HG03520 (cell line): Measurements from ENCODE around the gene TNFRSF4.

ENCODE experiments used
- ATAC-seq: cut with Tn5 transposase; IDR thresholded peaks from one replicate; pipeline ENCODE4 v1.9.1; 2021; ENCODE audit warnings: mild to moderate bottlenecking, moderate library complexity; ENCODE audit not compliant: unreplicated experiment

TNFRSF4 gene

DNA sequence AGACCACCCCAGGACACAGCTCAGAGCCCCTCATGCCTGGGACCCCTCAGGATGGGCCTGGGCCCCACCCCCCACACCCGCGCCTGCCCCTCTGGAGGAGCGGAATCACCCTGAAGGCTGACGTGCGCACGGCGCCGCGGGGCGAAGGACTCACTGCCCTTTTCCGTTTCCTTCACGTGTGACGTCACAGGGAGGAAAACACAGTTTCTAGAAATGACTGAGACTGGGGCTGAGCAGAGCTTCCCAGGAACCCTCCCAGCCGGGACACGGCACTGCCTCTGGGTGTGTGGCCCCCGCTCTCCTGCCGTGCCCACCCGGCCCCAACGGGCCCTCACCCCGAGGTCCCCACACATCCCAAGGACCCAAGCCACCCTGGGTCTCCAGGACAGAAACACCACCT is 5.4 kb upstream of the TNFRSF4 start:
- no peak for ATAC-seq

DNA sequence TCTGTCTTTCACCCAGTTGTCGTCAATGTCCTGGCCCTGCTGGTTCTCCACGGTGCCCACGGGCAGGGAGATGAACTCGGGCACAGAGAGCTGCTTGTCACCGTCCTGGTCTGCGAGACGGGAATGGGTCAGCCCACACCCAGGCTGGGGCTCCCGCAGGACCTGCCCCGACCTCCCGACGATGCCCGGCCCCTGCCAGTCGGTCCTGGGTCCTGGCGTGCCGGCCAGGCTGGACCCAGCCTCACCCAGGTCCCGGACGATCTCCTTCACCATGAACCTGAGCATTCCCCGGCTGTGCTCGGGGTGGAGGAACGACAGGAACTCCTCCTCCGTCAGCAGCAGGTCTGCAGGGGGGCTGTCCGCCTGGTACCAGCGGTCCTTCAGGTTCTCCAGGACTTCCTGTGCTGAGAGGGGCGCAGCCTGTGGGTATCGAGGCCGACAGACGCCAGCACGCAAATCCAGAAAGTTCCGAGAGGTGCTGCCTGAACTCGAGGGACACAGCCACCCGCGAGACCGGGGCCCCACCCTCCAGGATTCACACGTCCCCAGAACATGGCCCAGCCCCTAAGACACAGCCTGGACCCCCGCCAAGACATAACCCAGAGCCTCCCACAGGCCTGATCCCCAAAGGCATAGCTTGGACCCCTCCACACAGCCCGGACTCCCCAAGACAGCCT is 4.7 kb upstream of the TNFRSF4 start:
- no peak for ATAC-seq

DNA sequence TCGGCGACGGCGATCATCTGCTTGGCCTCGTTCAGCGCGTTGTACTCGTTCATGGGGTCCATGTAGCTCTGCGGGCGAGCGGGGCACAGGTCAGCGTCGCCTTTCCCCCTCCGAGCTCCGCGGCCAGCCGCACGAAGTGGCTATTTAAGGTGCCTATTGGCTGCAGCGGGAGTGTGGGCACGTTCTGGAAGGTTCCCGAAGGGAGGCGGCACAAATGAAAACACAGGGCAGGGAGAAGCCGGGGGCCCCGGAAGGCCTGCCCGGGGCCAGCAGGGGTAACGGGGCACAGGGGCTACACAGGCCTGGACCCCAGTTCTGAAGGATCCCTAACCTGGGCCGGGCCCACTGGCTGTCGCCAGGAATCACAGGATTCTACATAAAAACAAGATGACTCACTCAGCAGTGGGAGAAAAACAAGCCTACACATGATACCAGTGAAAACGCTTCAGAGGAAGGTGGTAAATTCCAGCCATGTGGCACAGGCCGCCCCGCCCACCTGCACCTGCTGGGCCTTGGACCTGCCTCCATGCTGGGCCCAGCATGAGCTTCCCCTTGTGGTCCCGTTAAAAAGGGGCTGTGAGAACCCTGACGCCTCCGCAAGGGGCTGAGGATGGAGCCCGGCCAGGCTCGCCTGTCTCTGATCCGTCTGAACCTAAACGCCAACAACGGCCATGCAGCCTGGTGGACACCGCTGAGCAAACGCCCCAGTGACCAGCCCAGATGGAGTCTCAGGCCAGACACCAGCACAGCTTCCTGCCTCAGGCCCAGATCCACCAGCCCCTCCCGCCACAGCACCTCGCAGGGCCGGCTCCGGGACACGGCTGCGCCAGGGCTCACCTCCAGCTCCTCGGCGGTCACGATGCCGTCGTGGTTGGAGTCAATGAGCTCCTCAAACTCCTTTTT is 3.9 kb upstream of the TNFRSF4 start:
- no peak for ATAC-seq

DNA sequence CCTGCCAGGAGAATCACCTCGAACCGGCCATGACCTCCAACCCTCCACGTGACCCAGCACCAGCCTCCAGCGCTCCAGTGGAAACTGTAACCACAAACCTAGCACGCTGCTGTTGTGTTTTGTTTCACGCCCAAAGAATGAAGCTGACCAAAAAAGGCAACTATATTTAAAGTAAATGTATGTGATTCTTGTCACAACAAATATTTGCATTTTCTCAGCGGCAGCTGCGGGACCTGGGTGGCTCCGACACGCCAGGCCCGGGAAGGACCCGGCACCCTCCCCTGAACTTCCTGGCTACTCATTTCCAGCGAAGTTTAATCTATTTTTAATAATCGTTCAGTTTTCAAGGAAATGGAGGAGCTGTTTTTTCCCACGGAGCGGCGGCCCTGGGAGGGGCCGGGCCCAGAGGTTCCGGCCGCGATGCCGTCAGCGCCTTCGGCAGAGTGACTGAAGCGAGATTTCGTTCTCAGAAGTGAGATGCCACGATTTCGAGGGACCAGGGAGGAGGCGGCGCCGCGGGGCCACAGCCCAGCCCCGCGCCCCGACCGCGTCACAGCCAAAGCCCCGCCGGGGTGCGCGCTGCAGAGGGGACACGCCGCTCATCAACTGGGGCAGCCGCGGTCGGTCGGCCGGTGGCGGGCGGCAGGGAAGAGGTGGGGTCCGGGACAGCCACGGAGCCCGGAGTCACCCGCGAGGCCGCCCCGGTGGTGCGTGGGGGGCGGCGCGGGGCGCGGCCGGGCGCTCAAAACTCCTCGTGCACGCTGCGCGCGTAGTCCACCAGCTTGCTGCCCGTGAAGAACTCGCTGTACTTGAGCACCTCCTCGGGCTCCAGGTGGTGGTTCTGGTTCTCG is 3.0 kb upstream of the TNFRSF4 start:
- no peak for ATAC-seq

DNA sequence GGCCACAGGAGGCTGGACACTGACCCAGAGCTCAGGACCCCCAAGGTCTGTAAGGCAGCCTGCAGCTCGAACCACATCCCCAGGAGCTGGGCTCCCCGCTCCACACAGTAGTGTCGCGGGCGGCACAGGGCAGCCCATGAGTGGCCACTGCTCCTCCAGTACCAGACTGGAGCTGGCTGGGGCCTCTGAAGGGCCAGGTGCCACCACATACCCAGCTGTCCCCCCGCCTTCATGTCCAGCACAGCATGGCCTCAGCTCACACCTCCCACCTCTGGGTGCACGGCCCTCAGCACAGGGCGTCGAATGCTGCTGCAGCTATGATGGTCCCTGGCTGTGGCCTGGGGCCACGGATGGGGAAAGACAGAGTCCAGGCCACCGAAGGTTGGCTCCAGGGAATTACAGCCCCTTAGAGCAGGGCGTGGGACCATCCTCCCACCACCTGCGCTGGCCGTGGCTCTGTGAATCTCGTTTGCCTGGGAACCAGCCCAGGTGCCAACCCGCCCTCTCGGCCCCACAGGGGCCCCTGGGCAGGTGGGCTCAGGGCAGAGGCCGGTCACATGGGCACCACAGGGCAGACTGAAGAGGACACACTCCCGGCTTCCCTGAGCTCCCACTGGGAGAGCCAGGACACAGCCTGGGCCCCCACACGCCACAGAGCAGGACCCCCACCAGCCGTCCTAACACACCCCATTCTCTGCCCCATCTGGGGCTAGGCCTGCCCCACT is 2.1 kb upstream of the TNFRSF4 start:
- no peak for ATAC-seq

DNA sequence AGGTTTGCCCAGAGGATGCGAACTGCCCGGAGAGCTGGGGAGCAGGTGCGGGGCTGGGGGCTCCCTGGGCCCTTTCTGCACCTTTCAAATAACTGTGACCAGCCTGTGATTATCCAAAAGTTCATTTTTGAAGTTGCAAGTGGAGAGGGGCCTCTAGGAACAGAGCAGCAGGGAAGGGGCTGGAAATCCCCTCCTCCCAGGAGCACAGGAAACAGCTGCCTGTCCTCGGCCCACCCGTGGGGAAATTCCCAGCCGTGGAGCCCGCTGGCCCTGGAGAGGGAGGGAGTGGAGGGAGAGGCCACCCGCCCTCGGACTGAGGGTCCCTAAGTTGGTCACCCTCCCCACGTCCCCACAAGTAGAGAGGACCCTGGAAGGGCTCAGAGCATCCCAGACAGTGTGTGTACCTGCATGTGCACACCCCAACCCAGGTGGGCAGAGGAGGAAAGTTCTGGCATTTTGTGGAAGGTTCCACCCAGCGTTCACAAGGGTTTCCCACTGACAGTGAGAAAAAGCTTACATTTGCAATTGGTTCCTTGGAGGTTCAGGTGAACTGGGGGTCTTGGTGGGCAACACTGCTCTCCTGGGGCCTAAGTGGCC is 1.2 kb upstream of the TNFRSF4 start:
- no peak for ATAC-seq

DNA sequence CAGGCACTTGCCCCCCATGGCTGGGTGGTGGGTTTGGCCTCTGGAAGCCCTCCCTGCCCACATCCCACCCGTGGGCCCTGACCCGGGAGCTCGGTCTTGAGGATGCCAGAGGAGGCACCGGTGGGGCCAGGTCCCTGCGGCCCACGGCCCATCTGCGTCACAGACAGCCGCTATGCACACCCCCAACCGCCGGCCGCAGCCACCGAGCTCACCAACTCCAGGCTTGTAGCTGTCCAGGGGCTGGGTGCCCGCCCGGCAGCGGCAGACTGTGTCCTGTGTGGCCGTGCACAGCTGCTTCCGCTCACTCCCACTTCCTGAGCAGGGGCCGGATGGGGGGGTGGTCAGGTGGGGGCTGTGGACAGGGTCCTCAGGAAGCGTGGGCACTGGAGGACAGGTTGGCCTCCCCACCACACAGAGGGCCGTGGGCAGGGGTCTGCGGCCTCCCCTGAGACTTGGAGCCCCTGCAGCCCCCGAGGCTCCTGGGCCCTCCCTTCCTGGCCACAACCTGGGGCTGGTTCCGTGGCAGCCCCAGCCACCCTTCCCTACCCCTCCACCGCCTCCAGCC is 1.1 kb downstream of the TNFRSF4 start:
- no peak for ATAC-seq

DNA sequence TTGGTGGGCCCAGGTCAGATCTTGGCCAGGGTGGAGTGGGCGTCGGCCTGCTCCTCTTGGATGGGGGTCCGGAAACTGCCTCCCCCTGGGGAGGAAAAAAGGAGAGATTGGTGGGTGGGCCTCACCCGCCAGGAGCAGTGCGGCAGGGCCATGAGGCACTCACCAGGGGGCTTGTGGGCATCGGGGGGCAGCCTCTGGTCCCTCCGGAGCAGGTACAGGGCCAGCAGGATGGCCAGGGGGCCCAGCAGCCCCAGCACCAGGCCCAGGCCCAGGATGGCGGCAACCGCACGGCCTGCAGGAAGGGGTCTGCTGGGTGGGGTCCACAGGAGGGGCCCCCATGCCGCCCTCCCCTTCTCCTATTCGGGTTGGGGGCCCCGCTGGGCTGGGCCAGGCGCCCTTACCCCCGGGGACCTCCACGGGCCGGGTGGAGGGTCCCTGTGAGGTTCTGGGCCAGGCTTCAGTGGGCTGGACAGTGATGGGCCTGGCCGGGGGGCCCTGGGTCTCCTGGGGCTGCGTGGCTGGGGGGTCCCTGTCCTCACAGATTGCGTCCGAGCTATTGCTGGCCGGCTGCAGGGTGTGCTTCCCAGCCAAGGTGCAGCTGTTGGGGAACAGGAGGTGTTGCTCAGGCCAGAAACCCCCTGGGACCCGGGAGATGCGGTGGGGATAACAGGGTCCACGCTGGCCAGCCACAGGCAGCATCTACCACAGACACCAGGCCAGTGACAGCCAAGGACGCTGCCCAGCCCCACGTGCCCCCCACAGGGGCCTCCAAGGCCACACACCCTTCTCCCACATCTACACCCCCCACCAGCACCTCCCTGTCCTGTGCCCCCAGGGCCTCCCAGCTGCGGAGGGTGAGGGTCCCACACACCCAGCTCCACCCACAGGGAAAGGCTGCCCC is 2.2 kb downstream of the TNFRSF4 start:
- no peak for ATAC-seq

DNA sequence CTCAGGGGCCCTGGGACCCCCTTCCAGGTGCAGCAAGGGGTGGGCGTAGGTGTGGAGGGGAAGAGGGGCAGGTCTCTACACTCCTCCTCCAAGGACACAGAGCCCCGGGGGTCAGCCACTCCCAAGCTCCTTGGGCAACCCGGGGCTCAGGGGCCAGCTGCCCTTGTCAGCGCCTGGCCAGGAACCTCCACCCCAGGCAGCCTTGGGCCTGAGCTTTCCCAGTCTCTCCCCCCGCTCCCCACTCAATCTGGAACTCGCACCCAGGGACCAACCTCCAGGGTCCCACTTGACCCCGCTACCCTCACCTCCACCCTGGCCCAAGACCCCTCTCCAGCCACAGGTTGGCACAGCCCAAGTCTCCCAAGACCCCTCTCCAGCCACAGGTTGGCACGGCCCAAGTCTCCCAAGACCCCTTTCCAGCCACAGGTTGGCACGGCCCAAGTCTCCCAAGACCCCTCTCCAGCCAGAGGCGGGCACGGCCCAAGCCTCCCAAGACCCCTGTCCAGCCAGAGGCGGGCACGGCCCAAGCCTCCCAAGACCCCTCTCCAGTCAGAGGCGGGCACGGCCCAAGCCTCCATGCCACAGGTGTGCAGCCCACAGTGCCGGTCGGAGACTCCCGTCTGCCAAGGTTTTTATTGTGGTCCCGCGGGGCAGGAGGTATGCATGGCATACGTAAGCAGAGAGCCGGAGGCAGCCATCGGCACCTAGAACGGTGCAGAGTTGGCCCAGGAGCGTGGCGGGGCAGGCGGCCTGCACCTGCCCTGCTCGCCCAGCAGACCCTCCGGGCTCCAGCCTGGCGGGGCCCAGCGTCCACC is 3.0 kb downstream of the TNFRSF4 start:
- no peak for ATAC-seq

DNA sequence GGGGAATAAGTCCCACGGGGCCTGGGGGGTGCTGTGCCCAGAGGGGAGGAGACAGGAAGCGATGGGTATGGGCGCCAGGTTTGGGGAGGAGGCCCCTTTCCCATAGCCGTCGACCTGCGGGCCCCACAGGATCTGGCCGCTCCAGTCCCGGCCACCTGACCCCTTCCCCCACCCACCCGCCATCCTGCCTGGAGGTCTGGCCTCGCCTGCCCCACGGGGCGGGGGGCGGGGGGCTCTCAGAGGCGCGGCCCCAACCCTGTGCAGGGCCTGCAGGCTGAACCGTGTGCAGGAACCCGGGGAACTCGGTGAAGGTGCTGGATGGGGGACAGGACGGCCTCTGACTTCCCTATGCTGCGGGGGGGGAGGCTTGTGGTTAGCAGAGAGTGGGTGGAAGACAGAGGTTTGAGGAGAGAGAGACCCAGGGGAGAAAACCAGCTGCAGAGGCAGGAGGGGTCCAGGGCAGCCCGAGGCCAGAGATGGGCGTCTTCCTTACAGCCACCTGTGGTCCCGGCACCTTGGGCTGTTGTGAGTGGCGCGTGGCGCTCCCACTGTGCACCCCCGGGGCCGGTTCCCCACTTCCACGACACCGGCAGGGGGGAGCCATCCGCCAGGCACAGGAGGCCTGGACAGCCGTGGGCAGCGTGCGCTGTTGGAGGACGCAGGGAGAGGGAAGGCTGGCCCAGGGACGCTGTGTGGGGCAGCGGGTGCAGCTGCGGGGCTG is 5.1 kb downstream of the TNFRSF4 start:
- no peak for ATAC-seq

DNA sequence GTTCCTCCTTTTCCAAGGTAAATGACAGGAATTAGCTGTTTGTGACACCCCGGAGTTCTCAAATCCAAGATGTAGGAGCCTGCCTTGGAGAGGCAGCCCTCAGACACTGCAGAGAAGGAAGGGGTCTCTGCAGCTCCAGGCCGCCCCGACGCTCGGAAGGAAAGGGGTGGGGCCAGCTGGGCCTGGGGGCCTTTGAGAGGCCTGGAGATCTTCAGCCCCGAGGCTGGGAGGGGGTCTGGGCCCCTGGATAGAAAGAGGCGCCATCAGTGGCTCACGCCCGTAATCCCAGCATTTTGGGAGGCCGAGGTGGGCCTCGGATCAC is 6.4 kb downstream of the TNFRSF4 start:
- ATAC-seq = no peak

DNA sequence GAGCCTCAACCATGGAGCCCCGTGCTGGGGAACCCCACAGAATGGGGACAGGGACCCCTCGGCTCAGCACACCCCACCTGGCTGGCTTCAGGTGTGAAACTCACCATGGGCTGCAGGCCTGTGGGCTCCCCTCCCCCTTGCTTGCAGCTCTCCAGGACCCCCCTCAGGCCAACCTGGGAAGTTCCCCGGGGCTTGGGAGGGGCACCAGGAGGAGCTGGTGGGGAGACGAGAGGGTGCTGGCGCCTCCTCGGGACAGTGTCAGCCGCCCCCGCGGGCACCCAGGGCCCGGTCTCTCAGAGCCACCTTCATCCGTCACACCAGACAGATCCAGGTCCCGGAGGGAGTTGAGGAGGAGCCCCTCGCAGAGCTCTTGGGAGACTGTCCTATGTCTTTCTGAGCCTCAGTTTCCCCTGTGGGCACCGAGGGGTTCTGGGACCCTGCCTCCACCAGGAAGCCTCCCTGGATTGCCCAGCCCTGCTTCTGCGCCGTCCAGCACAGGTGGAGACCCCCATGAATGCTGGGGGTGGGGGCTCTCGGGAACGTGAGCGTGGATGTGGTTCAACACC is 6.9 kb downstream of the TNFRSF4 start:
- ATAC-seq = no peak

DNA sequence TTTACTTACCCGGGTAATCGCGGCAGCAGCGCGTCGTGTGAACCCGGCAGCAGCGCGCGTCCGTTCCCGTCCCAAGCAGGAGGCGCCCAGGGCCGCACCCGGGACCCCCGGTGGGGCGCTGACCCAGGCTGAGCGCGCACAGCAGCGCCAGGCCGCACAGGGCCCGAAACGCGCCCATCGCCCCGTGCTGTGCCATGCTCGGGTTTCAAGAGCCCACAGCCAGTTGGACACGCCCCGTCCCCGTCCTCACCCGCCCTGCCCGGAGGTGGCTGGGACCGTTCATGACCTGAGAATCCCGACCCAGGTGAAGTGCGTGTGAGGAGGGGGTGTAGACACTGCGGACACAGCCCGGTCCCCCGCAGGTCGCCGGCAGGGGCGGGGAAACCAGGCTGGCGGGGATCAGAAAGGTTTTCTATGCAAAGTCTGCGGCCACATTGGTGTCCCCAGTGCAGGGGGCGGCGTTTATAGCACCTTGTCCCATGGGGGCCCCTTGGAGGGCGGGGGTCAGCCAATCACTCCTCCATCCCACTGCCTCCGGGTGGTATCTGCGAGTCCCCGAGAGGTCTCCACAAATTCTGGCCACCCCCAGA is 7.5 kb downstream of the TNFRSF4 start, which contains the start of gene TNFRSF18:
Gene TNFRSF18 (minus strand): TSS at position 217 of the 590 bp plus-strand sequence. CDS start 21 bp downstream, at position 196.
- ATAC-seq = no peak

DNA sequence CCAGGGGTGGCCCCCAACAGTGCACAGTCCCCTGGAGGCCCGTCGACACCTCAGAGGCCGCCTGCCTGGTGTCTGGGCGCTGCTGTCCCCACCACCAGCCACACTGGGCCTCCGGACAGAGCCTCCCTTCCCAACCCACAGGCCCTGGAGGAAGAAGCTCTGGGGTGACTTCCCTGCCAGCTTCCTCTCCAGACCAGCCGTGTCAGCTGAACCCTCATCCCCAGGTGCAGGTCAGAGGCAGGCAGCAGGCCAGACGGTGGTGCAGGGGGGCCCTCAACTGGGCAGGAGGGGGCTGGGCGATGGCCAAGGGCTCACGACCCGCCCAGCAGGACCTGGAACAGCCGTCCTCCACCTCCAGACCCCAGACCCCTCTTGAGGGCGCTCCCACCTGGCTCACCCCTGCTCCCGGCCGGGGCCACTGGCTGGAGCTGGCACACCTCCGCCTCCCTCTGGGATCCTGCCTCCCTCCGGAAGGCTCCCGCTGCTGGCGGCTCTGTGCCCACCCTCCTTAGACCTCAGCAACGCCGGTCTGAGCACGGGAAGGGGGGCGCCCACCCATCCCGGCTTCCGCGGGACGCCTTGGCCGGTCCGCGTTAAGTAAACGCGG is 8.1 kb downstream of the TNFRSF4 start:
- ATAC-seq = no peak

DNA sequence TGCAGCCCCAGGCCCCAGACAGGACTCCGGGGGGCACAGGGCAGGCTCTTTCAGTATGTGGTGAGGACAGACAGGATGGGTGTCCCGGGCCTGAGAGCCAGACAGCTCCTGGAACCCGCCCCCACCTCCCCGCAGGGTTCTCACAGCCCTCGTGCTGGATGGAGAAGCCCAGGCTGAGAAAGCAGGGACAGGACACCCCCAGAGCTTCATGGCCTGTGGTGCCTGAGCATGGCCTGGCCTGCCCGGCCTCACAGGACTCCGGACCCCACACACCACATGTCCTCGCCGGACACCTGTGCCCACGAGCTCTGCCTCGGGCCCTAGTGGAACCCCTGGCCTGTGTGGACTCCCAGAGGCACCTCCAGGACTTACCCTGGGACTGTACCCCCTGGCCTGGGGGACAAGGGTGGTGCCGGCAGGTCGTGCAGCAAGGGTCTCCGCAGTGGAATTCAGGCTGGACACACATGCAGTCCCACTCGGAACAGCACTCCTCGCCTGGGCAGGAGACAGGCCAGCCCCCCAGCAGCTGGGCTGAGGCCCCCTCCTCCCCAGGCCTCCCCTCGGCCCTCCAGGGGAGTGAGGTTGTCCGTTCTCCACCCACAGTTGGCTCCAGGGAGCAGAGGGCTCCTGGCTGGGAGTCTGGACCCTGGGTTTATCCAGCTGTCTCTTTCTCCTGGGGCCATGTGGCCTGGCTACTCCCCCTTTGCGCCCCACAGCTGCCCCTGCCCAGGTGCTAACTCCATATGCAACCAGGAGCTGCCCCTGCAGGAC is 8.8 kb downstream of the TNFRSF4 start:
- ATAC-seq = no peak
